ENCODE measurements around the gene ADGRG2.
"Not testable (repeated sequence)": the region's sequence is repeated elsewhere in the genome, so short reads cannot be mapped to it uniquely, and the experiment has no call there.

Gene ADGRG2

GRCh38 chrX:19085666-19086065 is 36.6 kb downstream of the ADGRG2 start:
- no peak for DNase-seq

GRCh38 chrX:19075754-19076153 is 46.5 kb downstream of the ADGRG2 start:
- no peak for DNase-seq

DNA sequence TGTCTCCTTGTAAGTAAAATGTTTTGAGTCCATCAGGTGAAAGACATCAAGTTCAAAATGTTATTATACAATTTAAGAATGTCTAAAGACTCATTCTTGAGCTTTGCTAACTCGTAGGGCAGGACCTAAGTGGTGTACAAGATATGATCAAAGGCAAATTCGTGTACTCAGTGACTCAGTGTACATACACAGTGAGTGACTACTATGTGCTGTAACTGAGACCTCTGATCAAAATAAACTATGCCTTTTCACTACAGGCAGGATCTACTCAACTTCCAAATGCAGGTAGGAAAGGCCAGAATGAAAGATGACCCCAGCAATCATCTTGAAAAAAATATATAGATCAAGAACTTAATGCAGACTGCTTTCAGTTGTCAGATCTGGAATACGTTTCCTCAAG is 49.9 kb downstream of the ADGRG2 start:
- no peak for DNase-seq

DNA sequence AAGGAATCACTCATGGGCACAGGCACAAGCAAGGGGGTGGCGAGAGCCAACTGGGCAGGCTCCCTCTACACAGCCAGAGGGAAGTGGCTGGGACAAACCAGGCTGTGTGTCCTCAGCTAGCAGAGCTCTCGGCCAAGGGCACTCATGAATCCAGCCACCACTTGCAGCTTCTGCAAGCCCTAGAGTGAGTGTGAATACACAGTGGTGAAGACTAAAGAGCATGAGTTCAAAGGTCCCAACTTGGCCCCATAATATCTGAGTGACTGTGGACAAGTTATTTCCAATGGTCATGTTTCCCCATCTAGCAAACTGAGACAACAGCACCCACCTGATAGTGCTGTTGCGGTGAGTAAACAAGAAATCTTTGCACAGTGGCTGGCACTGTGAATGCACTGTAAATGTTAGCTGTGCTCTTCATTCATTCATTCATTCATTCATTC is 51.7 kb downstream of the ADGRG2 start:
- no peak for DNase-seq

GRCh38 chrX:19066987-19067386 is 55.3 kb downstream of the ADGRG2 start:
- DNase-seq, result not testable (repeated sequence)

DNA sequence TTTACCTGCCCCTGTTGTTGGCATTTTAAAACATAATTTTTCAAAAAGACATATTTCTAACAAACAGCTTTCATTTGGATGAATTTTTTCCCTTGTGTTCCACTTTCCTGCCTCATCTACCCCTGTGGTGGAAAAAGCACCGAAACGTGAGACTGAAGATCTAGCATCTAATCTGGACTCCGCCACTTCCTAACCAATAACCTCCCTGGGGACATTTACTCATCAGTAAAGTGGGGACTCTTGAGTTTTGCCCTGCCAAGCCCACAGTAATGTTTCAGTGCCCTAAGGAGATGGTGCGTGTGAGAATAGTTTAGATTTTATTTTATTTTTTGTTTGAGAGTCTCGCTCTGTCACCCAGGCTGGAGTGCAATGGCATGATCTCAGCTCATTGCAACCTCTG is 56.7 kb downstream of the ADGRG2 start:
- DNase-seq, result no peak

DNA sequence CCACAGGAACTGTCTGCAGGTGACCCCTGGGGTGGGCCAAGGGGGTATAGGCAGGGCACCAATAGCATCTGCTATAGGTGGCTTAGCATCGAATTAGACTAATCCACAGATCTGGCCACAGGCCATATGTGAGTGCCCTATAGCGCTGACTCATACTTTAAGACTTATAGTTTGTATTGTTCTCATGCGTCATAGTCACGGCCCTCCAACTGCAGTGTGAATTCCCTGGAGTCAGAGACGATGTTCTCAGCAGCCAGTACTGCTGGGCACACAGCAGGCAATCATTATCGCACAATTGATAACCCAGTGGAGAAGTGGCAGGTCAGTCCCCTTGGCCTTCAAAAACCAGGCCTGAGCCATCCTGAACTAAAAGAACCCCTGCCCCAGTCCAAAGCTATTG is 58.1 kb downstream of the ADGRG2 start:
- DNase-seq, result no peak

DNA sequence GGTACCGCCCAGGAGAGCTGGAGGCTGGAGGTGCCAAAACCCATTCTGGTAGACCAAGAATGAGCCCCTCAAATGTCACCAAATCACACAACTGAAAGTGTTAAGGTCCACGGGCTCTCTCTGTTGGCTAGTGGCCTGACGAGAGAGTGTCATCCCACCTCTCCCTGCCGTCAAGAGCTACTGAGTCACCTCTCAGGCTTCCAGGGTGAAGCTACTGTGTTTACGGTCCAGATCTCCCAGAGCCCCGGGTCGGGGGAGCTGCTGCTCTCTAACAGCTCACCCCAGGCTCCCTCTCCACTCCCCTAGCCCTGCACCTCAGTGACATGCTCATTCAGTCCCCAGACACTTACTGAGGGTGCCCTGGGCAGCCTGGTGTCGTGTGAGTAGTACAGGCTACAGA is 59.2 kb downstream of the ADGRG2 start:
- no peak for DNase-seq

DNA sequence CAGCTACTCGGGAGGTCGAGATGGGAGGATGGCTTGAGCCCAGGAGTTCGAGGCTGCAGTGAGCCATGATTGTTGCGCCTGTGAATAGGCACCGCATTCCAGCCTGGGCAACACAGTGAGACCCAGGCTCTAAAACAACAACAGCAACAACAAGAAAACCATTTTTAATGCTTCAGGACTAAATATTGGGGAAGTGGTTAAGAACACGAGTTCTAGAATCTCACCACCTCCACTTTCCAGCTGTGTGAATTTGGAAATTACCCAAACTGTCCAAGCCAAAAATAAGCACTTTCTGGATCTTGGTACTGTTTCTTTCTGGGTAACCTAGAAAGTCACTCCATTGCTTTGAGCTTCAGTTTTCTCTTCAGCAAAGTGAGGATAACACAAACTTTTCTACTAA is 63.2 kb downstream of the ADGRG2 start:
- no peak for DNase-seq

DNA sequence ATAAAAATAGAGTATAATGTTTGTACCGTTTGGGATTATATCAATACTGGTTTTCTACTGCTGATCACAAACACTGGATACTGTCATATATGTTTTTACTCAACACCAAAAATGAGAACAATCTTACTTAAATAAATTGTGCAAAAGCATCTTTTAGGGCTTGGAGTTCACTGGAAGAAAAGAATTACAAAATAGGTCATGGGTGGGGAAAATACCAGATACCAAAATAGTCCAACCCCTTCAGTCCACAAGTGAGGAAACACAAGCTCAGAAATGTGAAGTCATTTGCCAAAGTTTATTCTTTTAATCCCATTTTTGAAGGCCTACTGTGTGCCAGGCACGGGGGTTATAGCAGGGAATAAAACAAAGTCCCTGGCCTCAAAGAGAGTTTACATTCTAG is 64.4 kb downstream of the ADGRG2 start:
- DNase-seq, result no peak

- no peak for DNase-seq
Measured at GRCh38 chrX:19049110-19049509, 73.2 kb downstream of the ADGRG2 start.

- no peak for DNase-seq
Measured at GRCh38 chrX:19046343-19047215, 75.7 kb downstream of the ADGRG2 start.

GRCh38 chrX:19040373-19040772 is 81.9 kb downstream of the ADGRG2 start:
- no peak for DNase-seq

- no peak for DNase-seq
Measured at GRCh38 chrX:19034025-19034424, 88.2 kb downstream of the ADGRG2 start.

GRCh38 chrX:19030805-19031204 is 91.5 kb downstream of the ADGRG2 start:
- DNase-seq, result no peak

DNA sequence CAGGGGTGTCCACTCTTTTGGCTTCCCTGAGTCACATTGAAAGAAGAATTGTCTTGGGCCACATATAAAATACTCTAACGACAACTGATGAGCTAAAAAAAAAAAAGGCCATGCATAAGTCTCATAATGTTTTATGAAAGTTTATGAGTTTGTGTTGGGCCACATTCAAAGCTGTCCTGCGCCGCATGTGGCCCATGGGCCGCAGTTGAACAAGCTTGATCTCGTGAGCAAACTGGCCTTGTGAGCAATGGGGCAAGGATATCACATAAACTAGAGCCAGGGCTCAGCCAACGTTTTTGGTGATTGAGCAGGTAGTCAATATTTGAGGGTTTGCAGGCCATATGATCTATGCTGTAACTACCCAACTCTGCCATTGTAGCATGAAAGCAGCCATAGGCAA is 93.7 kb downstream of the ADGRG2 start:
- no peak for DNase-seq

DNA sequence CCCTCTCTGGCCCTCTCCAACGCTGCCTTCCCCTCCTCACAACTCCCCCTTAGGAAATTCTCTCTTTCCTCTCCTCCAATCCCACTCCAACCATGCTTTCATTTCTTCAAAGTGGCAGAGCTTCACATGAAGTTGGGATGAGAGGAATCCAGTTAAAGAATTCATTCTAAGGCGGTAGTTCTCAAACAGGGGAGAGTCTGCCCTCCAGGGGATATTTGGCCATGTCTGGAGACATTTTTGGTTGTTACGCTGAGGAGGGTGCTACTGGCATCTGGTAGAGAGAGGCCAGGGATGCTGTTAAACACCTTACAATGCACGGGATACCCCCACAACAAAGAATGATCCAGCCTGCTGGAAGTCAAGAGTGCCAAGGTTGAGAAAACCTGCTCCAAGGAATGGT is 97.9 kb downstream of the ADGRG2 start:
- no peak for DNase-seq

DNA sequence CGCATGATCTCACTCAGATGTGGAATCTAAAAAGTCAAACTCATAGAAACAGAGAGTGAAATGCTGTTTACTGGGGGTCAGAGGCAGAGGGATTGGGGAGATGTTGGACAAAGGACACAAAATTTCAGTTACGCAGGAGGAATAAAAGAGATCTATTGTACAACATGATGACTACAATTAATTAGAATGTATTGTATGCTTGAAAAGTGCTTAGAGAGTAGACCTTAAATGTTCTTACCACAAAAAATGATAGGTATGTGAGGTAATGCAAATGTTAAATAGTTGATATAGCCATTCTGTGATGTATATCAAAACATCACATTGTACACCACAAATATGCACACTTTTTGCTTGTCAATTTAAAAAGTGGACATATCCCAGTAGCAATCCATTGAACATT is 102.3 kb downstream of the ADGRG2 start:
- DNase-seq, result no peak

DNA sequence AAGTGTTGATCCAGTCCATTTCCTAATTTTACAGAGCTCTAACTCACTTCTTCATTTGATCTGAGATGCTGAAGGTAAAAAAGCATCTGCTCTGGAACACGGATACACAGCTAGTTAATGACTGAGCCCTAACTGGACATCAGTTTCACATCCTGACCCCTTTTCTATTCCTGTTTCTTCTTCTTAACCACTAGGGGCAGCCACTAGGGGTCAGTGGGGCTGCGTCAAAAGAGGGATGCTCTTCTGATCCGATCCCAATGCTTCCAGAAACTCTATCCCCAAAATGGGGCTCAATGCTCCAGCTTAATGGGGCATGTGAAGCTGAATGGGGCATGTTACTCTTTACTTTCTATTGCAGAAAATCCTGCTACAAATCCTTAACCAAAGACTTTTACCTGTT is 105.0 kb downstream of the ADGRG2 start:
- DNase-seq, result no peak

DNA sequence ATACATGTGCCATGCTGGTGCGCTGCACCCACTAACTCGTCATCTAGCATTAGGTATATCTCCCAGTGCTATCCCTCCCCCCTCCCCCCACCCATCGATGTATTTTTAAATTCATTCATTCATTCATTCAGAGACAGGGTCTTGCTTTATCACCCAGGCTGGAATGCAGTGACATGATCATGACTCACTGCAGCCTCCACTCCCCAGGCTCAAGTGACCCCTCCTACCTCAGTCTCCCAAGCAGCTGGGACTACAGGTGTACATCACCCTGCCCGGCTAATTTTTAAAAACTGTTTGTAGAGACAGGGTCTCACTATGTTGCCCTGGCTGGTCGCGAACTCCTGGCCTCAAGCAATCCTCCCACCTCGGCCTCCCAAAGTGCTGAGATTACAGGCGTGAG is 105.7 kb downstream of the ADGRG2 start:
- not testable (repeated sequence) for DNase-seq

DNA sequence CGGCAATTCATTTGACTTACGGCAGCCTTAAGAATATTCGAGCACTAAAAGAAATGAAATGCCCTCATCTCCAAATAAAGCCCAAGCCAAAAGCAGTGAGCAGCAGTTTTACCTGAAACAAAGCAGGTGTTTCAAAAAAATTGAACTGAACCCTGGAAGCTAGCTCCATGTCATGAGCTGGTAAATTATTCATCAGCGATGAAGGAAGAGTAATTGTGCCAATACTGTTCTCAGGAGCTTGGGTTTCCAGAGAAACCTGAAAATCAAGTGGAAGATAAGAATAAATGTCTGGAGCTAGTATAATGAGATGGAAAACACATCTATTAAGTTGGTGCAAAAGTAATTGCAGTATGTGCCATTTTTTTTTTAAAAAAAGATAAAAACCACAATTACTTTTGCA is 114.4 kb downstream of the ADGRG2 start:
- no peak for DNase-seq

- no peak for DNase-seq
Measured at GRCh38 chrX:19007011-19007410, 115.3 kb downstream of the ADGRG2 start.

GRCh38 chrX:19005909-19006308 is 116.4 kb downstream of the ADGRG2 start:
- no peak for DNase-seq

DNA sequence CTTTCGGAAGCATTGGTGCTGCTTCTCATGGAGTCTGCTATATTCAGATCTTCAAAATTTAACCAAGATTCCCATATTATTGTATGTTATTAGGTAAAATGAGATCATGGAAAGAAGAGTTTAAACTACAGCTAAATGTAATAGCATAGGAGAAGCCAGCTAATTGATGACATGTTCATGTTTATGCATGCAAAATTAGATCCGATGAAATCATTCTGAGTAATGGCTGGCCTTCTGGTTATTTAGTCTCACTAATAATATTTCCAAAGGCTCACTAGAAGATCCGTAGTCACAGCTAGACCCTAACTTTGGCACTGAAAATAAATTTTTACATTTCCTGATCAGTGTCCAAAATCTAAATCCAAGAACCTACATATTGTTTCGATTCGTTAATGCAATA is 118.5 kb downstream of the ADGRG2 start:
- no peak for DNase-seq

DNA sequence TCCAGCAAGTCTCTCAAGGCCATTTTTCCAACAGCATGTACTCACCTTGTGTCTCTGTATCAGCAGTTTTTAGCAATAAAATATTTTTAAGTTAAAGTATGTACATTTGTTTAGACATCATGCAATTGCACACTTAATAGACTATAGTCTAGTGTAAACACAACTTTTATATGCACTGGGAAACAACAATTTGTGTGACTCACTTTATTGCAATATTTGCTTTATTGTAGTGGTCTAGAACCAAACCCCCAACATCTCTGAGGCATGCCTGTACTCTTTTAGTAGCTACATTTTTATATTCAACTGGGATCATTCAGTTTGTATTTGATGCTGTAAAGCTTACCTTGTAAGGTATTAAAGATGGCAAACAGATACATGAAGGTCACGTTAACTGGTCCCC is 123.6 kb downstream of the ADGRG2 start:
- DNase-seq, result no peak

Data from GOT3 (cell line).